ENCODE results near the gene PGA5. TPM values are rescaled to one million over a fixed set of nuclear protein-coding genes. Genes with fewer than 3 reads are reported as not detected.
"Not testable (repeated sequence)": the region's sequence is repeated elsewhere in the genome, so short reads cannot be mapped to it uniquely, and the experiment has no call there.

PGA5 gene
- total RNA-seq, 1 experiment from 2014 or later, result not detected

- POLR2A ChIA-PET (ENCODE audit: low non-redundant PET); BruUV-seq (replicated peaks); H3K4me3 ChIP-seq (ENCODE audit: low read depth, low read length, poor library complexity, severe bottlenecking); H3K36me3 ChIP-seq (ENCODE audit: insufficient read depth, low read length, poor library complexity, severe bottlenecking); CTCF ChIA-PET; DNase-seq (ENCODE audit: low spot score); H3K9me3 ChIP-seq (ENCODE audit: low read depth, low read length, poor library complexity, severe bottlenecking); H3K27ac ChIP-seq (ENCODE audit: low read depth, low read length, poor library complexity, severe bottlenecking); H3K27me3 ChIP-seq (replicated peaks; ENCODE audit: insufficient read depth, low read depth, low read length, poor library complexity); intact Hi-C loops (cut with micrococcal nuclease; ENCODE audit: unreplicated experiment); H3K4me1 ChIP-seq (ENCODE audit: insufficient read depth, low read length, poor library complexity, severe bottlenecking): not testable (repeated sequence)
Measured at GRCh38 chr11:61245284-61245964, 4.4 kb downstream of the PGA5 start.

DNA sequence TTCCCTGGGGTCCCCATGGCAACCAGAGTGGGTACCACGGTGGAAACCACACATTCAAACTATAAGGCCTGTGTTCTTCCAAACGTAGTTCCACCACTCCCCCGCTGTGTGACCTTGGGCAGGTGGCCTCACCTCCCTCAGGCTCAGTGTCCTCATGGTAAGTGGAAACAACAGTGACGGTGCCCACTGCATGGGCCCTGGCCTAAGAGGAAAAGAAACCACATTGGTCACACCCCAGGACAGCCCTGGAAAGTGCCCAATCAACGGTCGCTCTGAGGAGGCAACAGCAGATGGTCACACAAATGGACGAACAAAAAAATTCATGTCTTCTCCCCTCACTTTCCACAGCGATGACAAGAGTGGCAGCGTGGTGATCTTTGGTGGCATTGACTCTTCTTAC lies 7.1 kb downstream of the PGA5 start:
- POLR2A ChIA-PET (ENCODE audit: low non-redundant PET); BruUV-seq (replicated peaks); H3K27ac ChIP-seq (ENCODE audit: low read depth, low read length, poor library complexity, severe bottlenecking); CTCF ChIA-PET; intact Hi-C loops (cut with micrococcal nuclease; ENCODE audit: unreplicated experiment); DNase-seq (ENCODE audit: low spot score); H3K9me3 ChIP-seq (ENCODE audit: low read depth, low read length, poor library complexity, severe bottlenecking); H3K4me1 ChIP-seq (ENCODE audit: insufficient read depth, low read length, poor library complexity, severe bottlenecking); H3K27me3 ChIP-seq (replicated peaks; ENCODE audit: insufficient read depth, low read depth, low read length, poor library complexity); H3K36me3 ChIP-seq (ENCODE audit: insufficient read depth, low read length, poor library complexity, severe bottlenecking); H3K4me3 ChIP-seq (ENCODE audit: low read depth, low read length, poor library complexity, severe bottlenecking): not testable (repeated sequence)

DNA sequence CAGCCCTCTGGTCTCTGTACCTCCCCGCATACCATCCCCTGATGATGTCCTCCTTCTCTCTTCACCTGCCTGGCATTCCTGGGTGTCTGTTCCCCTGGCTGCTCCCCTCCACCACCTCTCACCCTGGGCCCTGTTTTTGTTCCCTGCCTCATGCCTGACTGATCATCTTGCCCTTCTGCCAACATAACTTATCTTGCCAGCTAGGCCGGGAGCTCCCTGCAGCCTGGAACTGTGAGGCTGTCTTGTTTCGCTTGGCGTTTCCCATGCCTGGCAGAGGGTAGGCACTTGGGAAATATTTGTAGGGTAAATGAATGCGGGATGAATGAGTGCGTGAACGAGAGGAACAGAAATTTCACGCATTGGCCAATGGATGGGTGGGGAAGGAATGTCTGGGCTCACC lies 8.2 kb downstream of the PGA5 start:
- H3K4me3 ChIP-seq (ENCODE audit: low read depth, low read length, poor library complexity, severe bottlenecking); BruUV-seq (replicated peaks); POLR2A ChIA-PET (ENCODE audit: low non-redundant PET); H3K27ac ChIP-seq (ENCODE audit: low read depth, low read length, poor library complexity, severe bottlenecking); CTCF ChIA-PET; intact Hi-C loops (cut with micrococcal nuclease; ENCODE audit: unreplicated experiment); DNase-seq (ENCODE audit: low spot score); H3K36me3 ChIP-seq (ENCODE audit: insufficient read depth, low read length, poor library complexity, severe bottlenecking); H3K27me3 ChIP-seq (replicated peaks; ENCODE audit: insufficient read depth, low read depth, low read length, poor library complexity); H3K9me3 ChIP-seq (ENCODE audit: low read depth, low read length, poor library complexity, severe bottlenecking); H3K4me1 ChIP-seq (ENCODE audit: insufficient read depth, low read length, poor library complexity, severe bottlenecking): not testable (repeated sequence)

GRCh38 chr11:61250796-61251765 lies 10.1 kb downstream of the PGA5 start:
- H3K9me3 ChIP-seq (ENCODE audit: low read depth, low read length, poor library complexity, severe bottlenecking); H3K27me3 ChIP-seq (replicated peaks; ENCODE audit: insufficient read depth, low read depth, low read length, poor library complexity); intact Hi-C loops (cut with micrococcal nuclease; ENCODE audit: unreplicated experiment); H3K4me1 ChIP-seq (ENCODE audit: insufficient read depth, low read length, poor library complexity, severe bottlenecking); H3K4me3 ChIP-seq (ENCODE audit: low read depth, low read length, poor library complexity, severe bottlenecking); H3K36me3 ChIP-seq (ENCODE audit: insufficient read depth, low read length, poor library complexity, severe bottlenecking); BruUV-seq (replicated peaks); DNase-seq (ENCODE audit: low spot score); H3K27ac ChIP-seq (ENCODE audit: low read depth, low read length, poor library complexity, severe bottlenecking); POLR2A ChIA-PET (ENCODE audit: low non-redundant PET): not testable (repeated sequence)
- CTCF ChIA-PET, result interaction anchor here (1.2 kb wide), 1 partner anchor 135 kb away, joined by 7 read pairs; no protein-coding TSS in a partner anchor

DNA sequence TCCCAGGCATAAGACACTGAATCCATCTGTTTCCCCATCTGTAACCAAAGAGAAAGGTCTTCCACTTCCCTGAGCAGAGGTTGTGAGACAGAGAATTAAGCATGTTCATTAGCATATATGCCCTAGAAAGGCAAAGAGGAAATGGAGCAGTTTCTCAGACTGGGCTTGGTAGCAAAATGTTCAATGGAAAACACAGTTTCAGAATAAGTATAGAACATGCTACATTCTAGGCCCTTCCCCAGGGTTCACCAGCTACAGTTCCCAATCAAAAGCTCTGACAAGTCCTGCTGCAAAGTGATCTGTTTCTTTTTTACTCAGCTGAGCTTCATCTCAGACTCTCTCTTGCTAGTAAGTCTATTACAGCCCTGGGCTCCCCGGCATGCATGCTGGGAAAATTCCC lies 11.4 kb downstream of the PGA5 start:
- BruUV-seq (replicated peaks); DNase-seq (ENCODE audit: low spot score); H3K4me1 ChIP-seq (ENCODE audit: insufficient read depth, low read length, poor library complexity, severe bottlenecking); H3K9me3 ChIP-seq (ENCODE audit: low read depth, low read length, poor library complexity, severe bottlenecking); H3K27me3 ChIP-seq (replicated peaks; ENCODE audit: insufficient read depth, low read depth, low read length, poor library complexity); H3K36me3 ChIP-seq (ENCODE audit: insufficient read depth, low read length, poor library complexity, severe bottlenecking); POLR2A ChIA-PET (ENCODE audit: low non-redundant PET); H3K4me3 ChIP-seq (ENCODE audit: low read depth, low read length, poor library complexity, severe bottlenecking); intact Hi-C loops (cut with micrococcal nuclease; ENCODE audit: unreplicated experiment); H3K27ac ChIP-seq (ENCODE audit: low read depth, low read length, poor library complexity, severe bottlenecking): not testable (repeated sequence)
- CTCF ChIA-PET, result interaction anchor here (1.2 kb wide), 1 partner anchor 133 kb away, joined by 7 read pairs; no protein-coding TSS in a partner anchor

Data from A673 (cell line).